ENCODE measurements around the gene GLB1L3.

GRCh38 chr11:134242376-134242775 lies 33.8 kb upstream of the GLB1L3 start:
- TF ChIP-seq JUND (IDR thresholded peaks at IDR 0.05): no peak
- no peak for TF ChIP-seq ZNF274 (IDR thresholded peaks at IDR 0.05; ENCODE audit: low read depth, low read length)
- no peak for TF ChIP-seq POLR2A (IDR thresholded peaks at IDR 0.05; ENCODE audit: borderline replicate concordance, extremely low read depth, insufficient read depth, insufficient read length)
- no peak for TF ChIP-seq SP1 (IDR thresholded peaks at IDR 0.05; ENCODE audit: low read depth)
- no peak for TF ChIP-seq CTCF (IDR thresholded peaks at IDR 0.05 in 2 of 3, conservative IDR thresholded peaks at IDR 0.05 in 1 of 3; ENCODE audit: borderline replicate concordance in 1 of 3, insufficient read depth in 1 of 3, low read depth in 2 of 3, low read length in 2 of 3)
- no peak for TF ChIP-seq EZH2phosphoT487 (IDR thresholded peaks at IDR 0.05; ENCODE audit: borderline replicate concordance)
- TF ChIP-seq EZH2 (IDR thresholded peaks at IDR 0.05): no peak
- no peak for TF ChIP-seq FOSL1 (IDR thresholded peaks at IDR 0.05; ENCODE audit: low read depth)
- no peak for TF ChIP-seq ZBTB33 (IDR thresholded peaks at IDR 0.05; ENCODE audit: extremely low read depth, insufficient replicate concordance, low read length)
- no peak for TF ChIP-seq REST (IDR thresholded peaks at IDR 0.05; ENCODE audit: low read depth)
- no peak for TF ChIP-seq ATF3 (IDR thresholded peaks at IDR 0.05)
- no peak for TF ChIP-seq MAX (IDR thresholded peaks at IDR 0.05)
- TF ChIP-seq RAD21 (IDR thresholded peaks at IDR 0.05; ENCODE audit: low read depth): no peak
- TF ChIP-seq YY1 (IDR thresholded peaks at IDR 0.05; ENCODE audit: extremely low read depth, insufficient replicate concordance, low read depth, low read length): no peak
